K562 (cell line): Measurements from ENCODE around the gene COL11A2. TPM values are rescaled to one million over a fixed set of nuclear protein-coding genes. Genes with fewer than 3 reads are reported as not detected.
A peak's percentile ranks its signal among the peaks of the same experiment; 100 is the strongest.

Source experiments
- BRD4 ChIP-seq: fragments of 200-600 bp; sonication (generic); IDR thresholded peaks from 2 replicates; pipeline ENCODE4 v1.6.1; 2017; ENCODE audit warnings: inconsistent platforms
- CBX5 ChIP-seq: IDR thresholded peaks from 2 replicates; pipeline ENCODE4 v1.6.1; 2014; ENCODE audit warnings: low read depth, borderline replicate concordance
- CTBP1 ChIP-seq: fragments of 450-650 bp; IDR thresholded peaks from 2 replicates; pipeline ENCODE4 v1.6.1; 2016; ENCODE audit warnings: borderline replicate concordance
- CTCF ChIP-seq, 3 experiments: IDR thresholded peaks in 2 of 3; conservative IDR thresholded peaks in 1 of 3; 2 replicates each; pipeline ENCODE4 v1.5.1; 2011 to 2012; ENCODE audit warnings: low read length in 3 of 3, mild to moderate bottlenecking in 3 of 3, control low read depth in 2 of 3, improper control_type of control experiment in 1 of 3, inconsistent platforms in 1 of 3, low read depth in 1 of 3, mixed read lengths in 1 of 3, moderate library complexity in 1 of 3; ENCODE audit not compliant: insufficient read depth in 2 of 3
- DACH1 ChIP-seq: fragments of 450-650 bp; IDR thresholded peaks from 2 replicates; pipeline ENCODE4 v1.6.1; 2018; ENCODE audit not compliant: partially characterized antibody
- DPF2 ChIP-seq: fragments of 450-650 bp; IDR thresholded peaks from 2 replicates; pipeline ENCODE4 v1.6.1; 2016
- E2F1 ChIP-seq: sonication (generic); formaldehyde crosslinking; IDR thresholded peaks from 2 replicates; pipeline ENCODE4 v1.8.1; 2023; ENCODE audit warnings: mild to moderate bottlenecking, missing genetic modification reagents, moderate library complexity
- EHMT2 ChIP-seq: fragments of 450-650 bp; IDR thresholded peaks from 2 replicates; pipeline ENCODE4 v1.6.1; 2018; ENCODE audit warnings: antibody characterized with exemption
- KLF16 ChIP-seq: IDR thresholded peaks from 2 replicates; pipeline ENCODE4 v1.6.1; 2016; ENCODE audit warnings: antibody characterized with exemption
- L3MBTL2 ChIP-seq: fragments of 450-650 bp; IDR thresholded peaks from 2 replicates; pipeline ENCODE4 v1.6.1; 2016; ENCODE audit warnings: mild to moderate bottlenecking, moderate library complexity
- LCOR ChIP-seq: sonication (generic); formaldehyde crosslinking; IDR thresholded peaks from 2 replicates; pipeline ENCODE4 v1.8.0; 2022; ENCODE audit warnings: mild to moderate bottlenecking, missing genetic modification reagents
- MAFF ChIP-seq: IDR thresholded peaks from 2 replicates; pipeline ENCODE4 v1.6.1; 2012; ENCODE audit warnings: low read length, improper control_type of control experiment
- MBD1 ChIP-seq: fragments of 250-450 bp; sonication (Bioruptor Pico); IDR thresholded peaks from 2 replicates; pipeline ENCODE4 v1.8.0; 2022; ENCODE audit warnings: inconsistent platforms
- MTA3 ChIP-seq: fragments of 450-650 bp; formaldehyde crosslinking; IDR thresholded peaks from 2 replicates; pipeline ENCODE4 v1.6.1; 2017; ENCODE audit warnings: mild to moderate bottlenecking, borderline replicate concordance
- MYC ChIP-seq, 2 experiments: fragments of 250-450 bp in 1 of 2; sonication (Bioruptor Pico) in 1 of 2; IDR thresholded peaks; 2 replicates each; pipeline versions ENCODE4 v1.5.1 to v1.6.1; 2012 to 2021; ENCODE audit warnings: low read depth in 2 of 2, borderline replicate concordance in 1 of 2, improper control_type of control experiment in 1 of 2, low read length in 1 of 2, mild to moderate bottlenecking in 1 of 2, moderate library complexity in 1 of 2
- RB1 ChIP-seq: fragments of 450-650 bp; IDR thresholded peaks from 2 replicates; pipeline ENCODE4 v1.6.1; 2017; ENCODE audit warnings: low read depth, mild to moderate bottlenecking
- RNF2 ChIP-seq: sonication (generic); IDR thresholded peaks from 2 replicates; pipeline ENCODE4 v1.6.1; 2016
- SP2 ChIP-seq: IDR thresholded peaks from 2 replicates; pipeline ENCODE4 v1.6.1; 2011; ENCODE audit warnings: mild to moderate bottlenecking, low read depth, low read length, moderate library complexity; ENCODE audit not compliant: poor library complexity, severe bottlenecking; ENCODE audit errors: extremely low read depth
- TBL1XR1 ChIP-seq, 2 experiments: IDR thresholded peaks; 2 replicates each; pipeline ENCODE4 v1.6.1; 2012; ENCODE audit warnings: improper control_type of control experiment in 2 of 2, low read length in 2 of 2, mild to moderate bottlenecking in 1 of 2
- XRCC5 ChIP-seq: fragments of 200-400 bp; formaldehyde crosslinking; IDR thresholded peaks from 2 replicates; pipeline ENCODE4 v1.6.1; 2017; ENCODE audit warnings: low read depth, mild to moderate bottlenecking, low read length
- ZBTB33 ChIP-seq: sonication (generic); formaldehyde crosslinking; IDR thresholded peaks from 2 replicates; pipeline ENCODE4 v1.8.1; 2023; ENCODE audit warnings: mild to moderate bottlenecking, missing genetic modification reagents
- ZNF24 ChIP-seq: fragments of 450-650 bp; IDR thresholded peaks from 2 replicates; pipeline ENCODE4 v1.6.1; 2016
- polyA plus RNA-seq, 8 experiments: library from polyadenylated mRNA; depleted of rRNA in 4 of 8; stranded (reverse) in 5 of 8; unstranded in 3 of 8; fragments of >200 nt; fragmentation: Nextera tagmentation in 2 of 8; fragmentation: Illumina TruSeq in 1 of 8; extraction: Ambion mirVana in 2 of 8; extraction: Trizol in 1 of 8; gene quantifications; 2 replicates each; pipeline versions ENCODE4 v1.2.1 to v1.2.3, GENCODE V29; 2011 to 2014; ENCODE audit warnings: inconsistent platforms in 1 of 8, missing spikeins in 1 of 8
- total RNA-seq, 7 experiments: library from RNA; depleted of rRNA in 6 of 7; stranded (reverse); fragments of >200 nt in 6 of 7; fragmentation: Illumina TruSeq in 2 of 7; extraction: Trizol in 2 of 7; gene quantifications; 2 replicates each; pipeline versions ENCODE4 v1.2.1 to v1.2.3, GENCODE V29; 2011 to 2021; ENCODE audit warnings: low replicate concordance in 1 of 7

The COL11A2 gene
- total and polyA plus RNA-seq, 9 of the 15 experiments (the other 6 are each of a cell fraction or from before 2014, with no cell fraction given) = 0.04 to 0.35 (median 0.09) TPM; not detected in 1

GRCh38 chr6:33123732-33124524 is 68.3 kb downstream of the COL11A2 start (continued):
- 0 out of 2 replicates have a peak, but pooled peaks have one; percentile 2 for TF ChIP-seq MAFF
- no peak for TF ChIP-seq DPF2
- TF ChIP-seq ZNF24 = peak; percentile 15; the same call in 1 of the 2 replicates
- 0 out of 2 replicates have a peak, but pooled peaks have one; percentile 79 for TF ChIP-seq MBD1 (CRISPR knock-in tag)
- TF ChIP-seq E2F1 (CRISPR knock-in tag) = no peak
- peak; percentile 63; the same call in 1 of the 2 replicates for TF ChIP-seq RB1
- peak; percentile 87 for TF ChIP-seq MYC (IDR thresholded peaks at IDR 0.05; ENCODE audit: low read depth, low read length)
- TF ChIP-seq MYC (CRISPR knock-in tag; IDR thresholded peaks at IDR 0.05; ENCODE audit: borderline replicate concordance, low read depth) = no peak
- 0 out of 2 replicates have a peak, but pooled peaks have one; percentile 32 for TF ChIP-seq LCOR (CRISPR knock-in tag)
- TF ChIP-seq ZBTB33 (CRISPR knock-in tag) = 0 out of 2 replicates have a peak, but pooled peaks have one; percentile 43
- no peak for TF ChIP-seq DACH1
- TF ChIP-seq CTCF (IDR thresholded peaks at IDR 0.05 in 2 of 3, conservative IDR thresholded peaks at IDR 0.05 in 1 of 3; ENCODE audit: insufficient read depth in 2 of 3, low read depth in 1 of 3, low read length in 3 of 3) = peak; percentile 82 to 96 (median 89)
- peak; percentile 50; the same call in 1 of the 2 replicates for TF ChIP-seq L3MBTL2
- TF ChIP-seq XRCC5 = 0 out of 2 replicates have a peak, but pooled peaks have one; percentile 37
- no peak for TF ChIP-seq BRD4
- TF ChIP-seq SP2 = no peak
- 0 out of 2 replicates have a peak, but pooled peaks have one; percentile 38 for TF ChIP-seq MTA3
- TF ChIP-seq EHMT2 = peak; percentile 7; the same call in 1 of the 2 replicates
- TF ChIP-seq KLF16 = 0 out of 2 replicates have a peak, but pooled peaks have one; percentile 45
- 0 out of 2 replicates have a peak, but pooled peaks have one; percentile 15 for TF ChIP-seq CBX5
- peak; percentile 31; the same call in 1 of the 2 replicates for TF ChIP-seq CTBP1
- TF ChIP-seq TBL1XR1 (IDR thresholded peaks at IDR 0.05; ENCODE audit: low read length in 2 of 2) = peak in 1 of 2 experiments; percentile 39; a peak in 1 of 4 replicates
- TF ChIP-seq RNF2 = no peak
